Tibial nerve (tissue), 4 donors: ENCODE data around the gene DGUOK. TPM values are rescaled to one million over a fixed set of nuclear protein-coding genes. Genes with fewer than 3 reads are reported as not detected.

ENCODE experiments used
- DNase-seq, 2 donors: peaks; one replicate each; pipeline ENCODE4 v3.0.0-alpha.2; 2019; ENCODE audit warnings: low spot score in 2 of 2
- H3K27ac ChIP-seq, 4 donors: fragments of 200-600 bp; sonication (generic) in 3 of 4; one replicate each; pipeline ENCODE4 v1.5.1; 2017 to 2019; ENCODE audit warnings: mild to moderate bottlenecking in 1 of 4
- H3K27me3 ChIP-seq, 2 donors: fragments of 200-600 bp; sonication (generic) in 1 of 2; one replicate each; pipeline versions ENCODE4 v1.5.1 to v1.6.0; 2017 to 2019
- H3K36me3 ChIP-seq, 3 donors: fragments of 200-600 bp; sonication (generic); one replicate each; pipeline ENCODE4 v1.5.1; 2018 to 2019
- H3K4me1 ChIP-seq, 4 donors: fragments of 200-600 bp; sonication (generic) in 3 of 4; one replicate each; pipeline ENCODE4 v1.5.1; 2017 to 2019
- H3K4me3 ChIP-seq, 4 donors: fragments of 200-600 bp; sonication (generic) in 3 of 4; one replicate each; pipeline ENCODE4 v1.5.1; 2017 to 2019; ENCODE audit warnings: mild to moderate bottlenecking in 1 of 4, moderate library complexity in 1 of 4
- H3K9me3 ChIP-seq, 4 donors: fragments of 200-600 bp; sonication (generic) in 3 of 4; one replicate each; pipeline ENCODE4 v1.5.1; 2017 to 2019
- EP300 ChIP-seq, 2 donors: sonication (generic); formaldehyde crosslinking; IDR thresholded peaks; one replicate each; pipeline ENCODE4 v1.6.1; 2017; ENCODE audit warnings: antibody characterized with exemption in 2 of 2, mild to moderate bottlenecking in 1 of 2
- POLR2A ChIP-seq, 2 donors: fragments of 450-650 bp; IDR thresholded peaks; one replicate each; pipeline ENCODE4 v1.6.1; 2017; ENCODE audit warnings: antibody characterized with exemption in 2 of 2, mild to moderate bottlenecking in 2 of 2, moderate library complexity in 2 of 2
- WGBS, 2 donors: methylation state at CpG; one replicate each; pipeline ENCODE4 v1.1.5; 2018; 5-methylcytosine and 5-hydroxymethylcytosine counted together
- small RNA-seq: library from RNA; depleted of rRNA; stranded (forward); fragments of <200 nt; gene quantifications from one replicate; pipeline ENCODE3, GENCODE V24; 2016
- total RNA-seq, 4 donors: library from RNA; depleted of rRNA; stranded (reverse); fragments of >200 nt; gene quantifications; one replicate each; pipeline ENCODE4 v1.1.0, GENCODE V29; 2016
- TF ChIP-seq, protein P1 (sequence below), 5 experiments: fragments of 200-600 bp in 3 of 5; fragments of 450-650 bp in 2 of 5; sonication (generic) in 3 of 5; IDR thresholded peaks; one replicate each; pipeline ENCODE4 v1.5.1; 2016 to 2019; ENCODE audit warnings: antibody characterized with exemption in 5 of 5, mild to moderate bottlenecking in 3 of 5, moderate library complexity in 2 of 5

The DGUOK gene
- total RNA-seq, 4 donors from 2014 or later, result 36.9 to 63.9 (median 44.0) TPM

DNA sequence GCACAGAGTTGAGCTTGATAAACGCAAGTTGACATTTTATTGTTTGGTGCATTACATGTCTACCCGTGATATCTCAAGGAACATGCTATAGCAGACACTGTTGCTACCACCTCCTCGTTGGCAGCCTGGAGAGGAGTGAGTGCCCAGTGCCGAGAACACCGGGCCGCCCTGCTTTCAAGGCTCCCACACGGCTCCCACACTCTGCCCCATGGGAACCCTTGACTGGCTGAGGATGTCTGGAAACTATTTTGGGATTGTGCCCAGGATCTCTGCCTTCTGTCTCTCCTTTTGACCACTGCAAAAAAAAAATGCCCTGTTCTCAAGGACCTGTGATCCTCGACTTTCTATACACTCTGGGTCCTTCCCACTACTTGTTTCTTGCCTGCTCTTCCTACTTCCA is 79.1 kb downstream of the DGUOK start:
- Histone ChIP-seq H3K4me1 (peaks cover 0 to 87% (median 35%) of the 10 kb centered on the region in 4 donors), H3K36me3 (no peaks in the 10 kb centered on the region), H3K4me3 (no peak overlapping the region), H3K27me3 (no peaks in the 10 kb centered on the region), H3K9me3 (no peaks in the 10 kb centered on the region), H3K27ac (no peak overlapping the region)
- 38% methylated on average over 6 to 8 of the region's 8 CpGs for WGBS, 2 donors
- no peak for DNase-seq
- TF ChIP-seq, protein P1, sequence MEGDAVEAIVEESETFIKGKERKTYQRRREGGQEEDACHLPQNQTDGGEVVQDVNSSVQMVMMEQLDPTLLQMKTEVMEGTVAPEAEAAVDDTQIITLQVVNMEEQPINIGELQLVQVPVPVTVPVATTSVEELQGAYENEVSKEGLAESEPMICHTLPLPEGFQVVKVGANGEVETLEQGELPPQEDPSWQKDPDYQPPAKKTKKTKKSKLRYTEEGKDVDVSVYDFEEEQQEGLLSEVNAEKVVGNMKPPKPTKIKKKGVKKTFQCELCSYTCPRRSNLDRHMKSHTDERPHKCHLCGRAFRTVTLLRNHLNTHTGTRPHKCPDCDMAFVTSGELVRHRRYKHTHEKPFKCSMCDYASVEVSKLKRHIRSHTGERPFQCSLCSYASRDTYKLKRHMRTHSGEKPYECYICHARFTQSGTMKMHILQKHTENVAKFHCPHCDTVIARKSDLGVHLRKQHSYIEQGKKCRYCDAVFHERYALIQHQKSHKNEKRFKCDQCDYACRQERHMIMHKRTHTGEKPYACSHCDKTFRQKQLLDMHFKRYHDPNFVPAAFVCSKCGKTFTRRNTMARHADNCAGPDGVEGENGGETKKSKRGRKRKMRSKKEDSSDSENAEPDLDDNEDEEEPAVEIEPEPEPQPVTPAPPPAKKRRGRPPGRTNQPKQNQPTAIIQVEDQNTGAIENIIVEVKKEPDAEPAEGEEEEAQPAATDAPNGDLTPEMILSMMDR (IDR thresholded peaks at IDR 0.05), result no peak
- TF ChIP-seq POLR2A (IDR thresholded peaks at IDR 0.05) (no peak), EP300 (IDR thresholded peaks at IDR 0.05) (no peak)

DNA sequence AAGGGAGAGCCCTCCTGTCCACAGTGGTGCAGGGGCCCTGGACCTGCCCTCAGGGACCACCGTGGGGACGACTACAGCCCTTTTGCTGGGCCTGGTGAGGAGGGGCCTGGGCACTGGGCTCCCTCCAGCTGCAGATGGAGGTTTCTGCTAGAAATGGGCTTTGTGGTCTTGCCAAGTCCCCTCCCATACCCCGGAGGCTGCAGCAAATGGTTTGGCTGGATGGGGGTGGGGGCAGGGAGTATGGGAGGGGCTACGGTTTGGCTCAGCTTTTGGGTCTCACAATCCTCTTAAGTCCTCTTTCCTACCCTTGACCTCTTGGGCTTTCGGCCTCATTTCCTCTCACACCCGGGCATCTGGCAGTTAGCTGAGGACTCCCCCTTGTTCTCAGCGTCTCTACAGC is 79.8 kb downstream of the DGUOK start:
- Histone ChIP-seq H3K4me1 (peaks cover 0 to 83% (median 35%) of the 10 kb centered on the region in 4 donors), H3K27me3 (no peaks in the 10 kb centered on the region), H3K36me3 (no peaks in the 10 kb centered on the region), H3K4me3 (no peak overlapping the region), H3K9me3 (no peaks in the 10 kb centered on the region), H3K27ac (no peak overlapping the region)
- TF ChIP-seq POLR2A (IDR thresholded peaks at IDR 0.05), result no peak
- no peak for TF ChIP-seq EP300 (IDR thresholded peaks at IDR 0.05)
- TF ChIP-seq, protein P1 (IDR thresholded peaks at IDR 0.05), result no peak
- 17 to 23% methylated on average over 6 to 7 of the region's 7 CpGs for WGBS, 2 donors
- DNase-seq, result no peak

DNA sequence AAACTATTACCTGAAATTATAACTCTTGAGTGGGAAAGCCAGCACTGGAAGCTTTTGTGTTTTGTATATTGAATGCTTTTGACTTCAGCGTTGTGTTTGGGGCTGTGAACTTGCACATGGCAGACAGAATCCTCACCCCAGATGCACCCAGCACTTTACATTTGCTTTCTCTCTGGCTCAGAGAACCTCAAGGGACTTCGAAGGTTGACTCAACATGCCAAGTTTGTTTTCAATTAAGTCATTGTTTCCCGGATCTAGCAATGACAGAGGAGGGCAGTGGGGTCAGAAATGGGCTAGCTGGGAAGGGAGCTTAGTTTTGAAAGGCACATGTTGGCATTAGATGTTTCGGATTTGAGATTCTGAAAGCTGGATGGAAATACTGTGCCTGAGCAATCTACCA is 80.4 kb downstream of the DGUOK start:
- 31 to 35% methylated on average over 4 of the region's 4 CpGs for WGBS, 2 donors
- Histone ChIP-seq H3K4me3 (no peak overlapping the region), H3K9me3 (no peaks in the 10 kb centered on the region), H3K27me3 (no peaks in the 10 kb centered on the region), H3K36me3 (no peaks in the 10 kb centered on the region), H3K27ac (no peak overlapping the region), H3K4me1 (peaks cover 0 to 76% (median 31%) of the 10 kb centered on the region in 4 donors)
- TF ChIP-seq, protein P1 (IDR thresholded peaks at IDR 0.05), result no peak
- TF ChIP-seq POLR2A (IDR thresholded peaks at IDR 0.05) (no peak), EP300 (IDR thresholded peaks at IDR 0.05) (no peak)
- no peak for DNase-seq

DNA sequence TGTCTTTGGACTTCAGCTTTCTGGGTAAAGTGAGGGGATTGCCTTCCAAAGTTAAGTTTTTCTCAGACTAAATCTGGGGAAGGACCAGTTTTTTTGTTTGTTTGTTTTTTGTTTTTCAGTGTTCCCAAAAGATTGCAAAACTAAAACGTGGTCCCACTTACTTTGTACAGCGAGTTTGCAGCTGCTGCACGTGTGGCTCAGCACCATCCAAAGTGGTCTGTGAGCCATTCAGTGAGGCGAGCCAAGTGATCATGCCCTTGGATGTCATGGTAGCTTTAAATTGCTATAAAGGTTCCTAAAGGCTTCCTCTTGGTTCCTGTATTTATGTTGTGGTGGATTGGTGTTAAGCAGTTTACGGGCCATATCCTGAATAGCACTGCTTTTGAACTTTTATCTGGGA is 81.0 kb downstream of the DGUOK start:
- TF ChIP-seq EP300 (IDR thresholded peaks at IDR 0.05) (no peak), POLR2A (IDR thresholded peaks at IDR 0.05) (no peak)
- TF ChIP-seq, protein P1 (IDR thresholded peaks at IDR 0.05), result no peak
- H3K27me3 ChIP-seq, result no peaks in the 10 kb centered on the region
- H3K9me3 ChIP-seq, result no peaks in the 10 kb centered on the region
- H3K27ac ChIP-seq, result no peak overlapping the region
- 72 to 79% methylated on average over 5 of the region's 5 CpGs for WGBS, 2 donors
- DNase-seq, result no peak
- no peaks in the 10 kb centered on the region for H3K36me3 ChIP-seq
- H3K4me3 ChIP-seq, result no peak overlapping the region
- H3K4me1 ChIP-seq, result peaks cover 0 to 74% (median 30%) of the 10 kb centered on the region in 4 donors

Small RNA genes lying within 50 kb of the gene (small RNA-seq; reads per million reads assigned to genes)
- gene AC110801.1 (not detected), gene RNA5SP97 (not detected)

Other genes starting within 250 kb of the DGUOK start
- gene TPRKB, start 189.5 kb upstream of the DGUOK start, total RNA-seq, result 10 to 100 TPM in 3 of 4 donors, 1 to 10 TPM in 1; 6.7 to 23.7 (median 16.6) TPM
- gene DUSP11, start 146.8 kb upstream of the DGUOK start, total RNA-seq, result 10 to 100 TPM; 19.8 to 34.1 (median 25.3) TPM
- gene C2orf78, start 142.7 kb upstream of the DGUOK start, total RNA-seq, result not detected
- gene STAMBP, start 97.9 kb upstream of the DGUOK start, total RNA-seq, result 10 to 100 TPM; 20.7 to 47.2 (median 24.8) TPM
- 10 to 100 TPM in 3 of 4 donors, 1 to 10 TPM in 1; 6.3 to 20.1 (median 16.8) TPM for gene ACTG2, start 33.9 kb upstream of the DGUOK start, total RNA-seq
- gene TET3, start 58.0 kb downstream of the DGUOK start, total RNA-seq, result 10 to 100 TPM in 1 of 4 donors, 1 to 10 TPM in 3; 4.3 to 14.1 (median 6.6) TPM
- 10 to 100 TPM; 23.2 to 39.5 (median 25.8) TPM for gene BOLA3, start 221.0 kb downstream of the DGUOK start, total RNA-seq